ENCODE data around the gene UPK2.

DNA sequence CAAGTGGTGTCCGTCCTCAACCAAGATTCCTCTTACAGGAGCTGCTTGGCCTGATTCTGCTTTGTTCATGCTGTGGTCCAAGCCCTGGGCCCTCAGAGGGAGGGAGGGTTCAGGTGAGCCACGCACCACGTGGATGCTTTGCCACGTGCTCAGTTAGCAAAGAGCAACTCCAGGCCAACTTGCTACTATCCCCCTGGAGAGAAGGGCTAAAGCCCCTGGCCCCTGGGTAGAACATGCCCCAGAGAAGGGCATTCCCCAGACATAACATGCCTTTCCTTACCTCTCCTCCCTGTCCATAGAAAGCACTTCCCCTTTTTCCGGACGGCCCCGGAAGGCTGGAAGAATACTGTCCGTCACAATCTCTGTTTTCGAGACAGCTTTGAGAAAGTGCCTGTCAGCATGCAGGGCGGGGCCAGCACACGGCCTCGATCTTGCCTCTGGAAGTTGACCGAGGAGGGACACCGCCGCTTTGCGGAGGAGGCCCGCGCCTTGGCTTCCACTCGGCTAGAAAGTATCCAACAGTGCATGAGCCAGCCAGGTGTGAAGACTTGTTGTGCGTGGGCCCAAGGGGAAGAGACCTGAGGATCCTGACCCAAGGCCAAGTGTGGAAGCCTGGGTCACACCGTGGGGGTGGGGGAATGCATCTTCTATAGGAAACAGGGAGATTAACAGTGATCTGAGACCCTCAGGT, 24.2 kb downstream of the UPK2 start:
- TF ChIP-seq ATF3 (CRISPR knock-in tag; conservative IDR thresholded peaks at IDR 0.05) (no peak), JUN (CRISPR knock-in tag; IDR thresholded peaks at IDR 0.05) (no peak), TEAD4 (CRISPR knock-in tag; IDR thresholded peaks at IDR 0.05) (no peak), MAX (CRISPR knock-in tag; IDR thresholded peaks at IDR 0.05) (peak; percentile 77), CTCF (IDR thresholded peaks at IDR 0.05) (no peak), ETV6 (CRISPR knock-in tag; IDR thresholded peaks at IDR 0.05) (no peak)
